OCI-LY1 (cell line): Measurements from ENCODE around the gene SERPINE1.
"Not testable (repeated sequence)": the region's sequence is repeated elsewhere in the genome, so short reads cannot be mapped to it uniquely, and the experiment has no call there.

Source experiments
- H2AFZ ChIP-seq: fragments of 200-600 bp; sonication (generic), shearing (Covaris generic); 2 replicates; pipeline ENCODE4 v1.6.0; 2014; ENCODE audit warnings: antibody characterized with exemption, mild to moderate bottlenecking, low read length
- H3F3A ChIP-seq: fragments of 200-600 bp; sonication (generic), shearing (Covaris generic); 2 replicates; pipeline ENCODE4 v1.6.0; 2014; ENCODE audit warnings: mild to moderate bottlenecking, antibody characterized with exemption, low read length, moderate library complexity; ENCODE audit not compliant: insufficient read depth
- H3K27ac ChIP-seq: fragments of 200-600 bp; sonication (generic); 2 replicates; pipeline ENCODE4 v1.5.1; 2014; ENCODE audit warnings: low read length, mixed run types, mild to moderate bottlenecking, low read depth; ENCODE audit not compliant: poor library complexity, severe bottlenecking
- H3K27me3 ChIP-seq: fragments of 200-600 bp; sonication (generic); 2 replicates; pipeline ENCODE4 v1.6.0; 2014; ENCODE audit warnings: antibody characterized with exemption, mild to moderate bottlenecking, low read length, moderate library complexity; ENCODE audit not compliant: insufficient read depth
- H3K36me3 ChIP-seq: fragments of 200-600 bp; sonication (generic); 2 replicates; pipeline ENCODE4 v1.6.1; 2014; ENCODE audit warnings: mild to moderate bottlenecking, antibody characterized with exemption, low read length, moderate library complexity, mixed read lengths; ENCODE audit not compliant: insufficient read depth
- H3K4me1 ChIP-seq: fragments of 200-600 bp; sonication (generic); 2 replicates; pipeline ENCODE4 v1.5.1; 2014; ENCODE audit warnings: mild to moderate bottlenecking, low read length, moderate library complexity; ENCODE audit not compliant: insufficient read depth, severe bottlenecking
- H3K4me2 ChIP-seq: fragments of 200-600 bp; sonication (generic), shearing (Covaris generic); 2 replicates; pipeline ENCODE4 v1.6.1; 2014; ENCODE audit warnings: low read length
- H3K4me3 ChIP-seq: fragments of 200-600 bp; sonication (generic); 2 replicates; pipeline ENCODE4 v1.5.1; 2014; ENCODE audit warnings: low read length, low read depth, mild to moderate bottlenecking, mixed read lengths; ENCODE audit not compliant: poor library complexity, severe bottlenecking
- H3K79me2 ChIP-seq: fragments of 200-600 bp; shearing (Covaris generic); 2 replicates; pipeline ENCODE4 v1.6.1; 2016; ENCODE audit warnings: mixed run types, low read length, mixed read lengths; ENCODE audit not compliant: insufficient read depth
- H3K9ac ChIP-seq: fragments of 200-600 bp; sonication (generic), shearing (Covaris generic); 2 replicates; pipeline ENCODE4 v1.6.1; 2014; ENCODE audit warnings: mild to moderate bottlenecking, low read length, mixed read lengths
- H3K9me2 ChIP-seq: fragments of 200-600 bp; sonication (generic), shearing (Covaris generic); 2 replicates; pipeline ENCODE4 v1.6.1; 2014; ENCODE audit warnings: low read depth, mild to moderate bottlenecking, low read length, mixed read lengths
- H3K9me3 ChIP-seq: fragments of 200-600 bp; shearing (Covaris generic); 2 replicates; pipeline ENCODE4 v1.6.1; 2014; ENCODE audit warnings: low read length, mixed read lengths
- H4K20me1 ChIP-seq: fragments of 200-600 bp; sonication (generic), shearing (Covaris generic); 2 replicates; pipeline ENCODE4 v1.6.0; 2016; ENCODE audit warnings: mild to moderate bottlenecking, low read length; ENCODE audit not compliant: insufficient read depth
- CTCF ChIP-seq: fragments of 200-600 bp; sonication (generic), shearing (Covaris generic); IDR thresholded peaks from 2 replicates; pipeline ENCODE4 v1.5.1; 2017; ENCODE audit warnings: mild to moderate bottlenecking, antibody characterized with exemption, low read length, moderate library complexity, mixed read lengths
- EZH2 ChIP-seq: fragments of 200-600 bp; sonication (generic), shearing (Covaris generic); IDR thresholded peaks from 2 replicates; pipeline ENCODE4 v1.8.0; 2017; ENCODE audit warnings: borderline replicate concordance, mixed run types, mild to moderate bottlenecking, antibody characterized with exemption, low read length, moderate library complexity, mixed read lengths

SERPINE1 gene

GRCh38 chr7:101118856-101119255 is 8.0 kb upstream of the SERPINE1 start:
- Histone ChIP-seq H4K20me1 (no peaks in the 10 kb centered on the region), H3K36me3 (no peaks in the 10 kb centered on the region), H3K27ac (no peak overlapping the region), H3K27me3 (peaks cover 2% of the 10 kb centered on the region; the same call in 1 of the 2 replicates), H3F3A (no peaks in the 10 kb centered on the region), H2AFZ (no peak overlapping the region), H3K4me3 (no peak overlapping the region), H3K9ac (no peak overlapping the region), H3K4me2 (no peak overlapping the region), H3K9me3 (no peaks in the 10 kb centered on the region), H3K9me2 (no peaks in the 10 kb centered on the region), H3K79me2 (no peaks in the 10 kb centered on the region), H3K4me1 (no peaks in the 10 kb centered on the region)
- TF ChIP-seq EZH2, result no peak
- TF ChIP-seq CTCF, result no peak

GRCh38 chr7:101119876-101120275 is 7.0 kb upstream of the SERPINE1 start:
- Histone ChIP-seq H3K4me2 (no peak overlapping the region), H2AFZ (no peak overlapping the region), H3K4me1 (no peaks in the 10 kb centered on the region), H3K27ac (no peak overlapping the region), H3K79me2 (no peaks in the 10 kb centered on the region), H4K20me1 (no peaks in the 10 kb centered on the region), H3K9me3 (no peaks in the 10 kb centered on the region), H3K9me2 (no peaks in the 10 kb centered on the region), H3K27me3 (peaks cover 6% of the 10 kb centered on the region), H3K36me3 (no peaks in the 10 kb centered on the region), H3K9ac (no peak overlapping the region), H3K4me3 (no peak overlapping the region), H3F3A (no peaks in the 10 kb centered on the region)
- no peak for TF ChIP-seq EZH2
- TF ChIP-seq CTCF, result no peak

- Histone ChIP-seq H3K4me2 (no peak overlapping the region), H3K9me3 (no peaks in the 10 kb centered on the region), H4K20me1 (no peaks in the 10 kb centered on the region), H3K4me1 (no peaks in the 10 kb centered on the region), H3K9me2 (no peaks in the 10 kb centered on the region), H2AFZ (no peak overlapping the region), H3K4me3 (no peak overlapping the region), H3K27me3 (peaks cover 7% of the 10 kb centered on the region), H3K79me2 (no peaks in the 10 kb centered on the region), H3K27ac (no peak overlapping the region), H3F3A (no peaks in the 10 kb centered on the region), H3K9ac (no peak overlapping the region), H3K36me3 (no peaks in the 10 kb centered on the region)
- TF ChIP-seq EZH2 (no peak), CTCF (no peak)
Observed at GRCh38 chr7:101120315-101120714, 6.6 kb upstream of the SERPINE1 start.

GRCh38 chr7:101121631-101121990 is 5.3 kb upstream of the SERPINE1 start:
- not testable (repeated sequence) for H3K9ac ChIP-seq, H2AFZ ChIP-seq, H3K27me3 ChIP-seq, H3F3A ChIP-seq, H3K79me2 ChIP-seq, H4K20me1 ChIP-seq, H3K4me3 ChIP-seq, H3K9me3 ChIP-seq, H3K9me2 ChIP-seq, H3K36me3 ChIP-seq, H3K27ac ChIP-seq, H3K4me2 ChIP-seq, H3K4me1 ChIP-seq
